GM12801 (cell line): Measurements from ENCODE around the gene BSND.

ENCODE experiments used
- CTCF ChIP-seq: IDR thresholded peaks from one replicate; pipeline ENCODE4 v1.5.1; 2011; ENCODE audit warnings: control low read depth; ENCODE audit not compliant: insufficient read length; ENCODE audit errors: extremely low read depth

The BSND gene

GRCh38 chr1:55002686-55003085, 4.0 kb downstream of the BSND start:
- TF ChIP-seq CTCF, result no peak

DNA sequence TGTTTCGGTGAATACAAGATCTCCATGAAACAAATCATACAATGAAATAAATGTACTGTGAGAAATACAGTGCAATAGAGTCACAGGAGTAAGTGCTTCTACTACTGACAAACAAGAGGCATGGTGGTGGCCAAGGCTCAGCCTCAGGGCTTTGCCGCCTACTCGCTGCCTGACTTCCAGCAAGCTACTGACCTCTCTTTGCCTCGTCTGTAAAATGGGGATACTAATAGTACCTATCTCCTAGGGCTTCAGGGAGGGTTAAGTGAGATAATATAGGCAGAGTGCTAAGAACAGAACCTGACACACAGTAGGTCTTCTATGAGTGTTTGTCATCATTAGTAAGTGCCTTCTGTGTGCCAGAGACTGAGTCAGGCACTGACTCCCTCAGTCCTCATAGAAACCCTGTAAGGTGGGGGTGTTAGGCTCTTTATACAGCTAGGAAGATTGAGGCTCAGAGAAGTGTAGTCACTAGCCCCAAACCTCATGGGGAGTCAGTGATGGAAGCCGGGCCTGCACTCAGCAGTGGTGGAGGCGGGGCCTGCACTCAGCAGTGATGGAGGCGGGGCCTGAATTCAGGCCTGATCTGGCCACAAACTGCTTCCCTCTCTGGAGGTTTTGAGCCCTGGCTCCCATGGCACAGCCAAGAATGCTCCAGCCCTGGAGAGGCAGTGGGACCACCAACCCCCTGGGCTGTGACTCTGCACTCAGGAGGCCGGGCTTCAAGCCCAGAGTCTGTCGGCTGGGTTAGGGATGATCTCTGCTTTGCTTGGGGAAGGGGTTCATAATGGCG, 6.8 kb downstream of the BSND start:
- no peak for TF ChIP-seq CTCF

DNA sequence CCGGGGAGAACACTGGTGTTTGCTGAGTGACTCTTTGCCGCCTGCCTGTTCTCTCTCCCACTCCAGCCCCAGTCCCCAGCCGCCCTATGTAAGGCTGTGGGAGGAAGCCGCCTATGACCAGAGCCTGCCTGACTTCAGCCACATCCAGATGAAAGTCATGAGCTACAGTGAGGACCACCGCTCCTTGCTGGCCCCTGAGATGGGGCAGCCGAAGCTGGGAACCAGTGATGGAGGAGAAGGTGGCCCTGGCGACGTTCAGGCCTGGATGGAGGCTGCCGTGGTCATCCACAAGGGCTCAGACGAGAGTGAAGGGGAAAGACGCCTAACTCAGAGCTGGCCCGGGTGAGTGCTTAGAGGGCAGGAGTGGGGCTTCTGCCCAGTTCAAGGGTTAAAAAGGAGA, 8.2 kb downstream of the BSND start:
- TF ChIP-seq CTCF, result no peak

DNA sequence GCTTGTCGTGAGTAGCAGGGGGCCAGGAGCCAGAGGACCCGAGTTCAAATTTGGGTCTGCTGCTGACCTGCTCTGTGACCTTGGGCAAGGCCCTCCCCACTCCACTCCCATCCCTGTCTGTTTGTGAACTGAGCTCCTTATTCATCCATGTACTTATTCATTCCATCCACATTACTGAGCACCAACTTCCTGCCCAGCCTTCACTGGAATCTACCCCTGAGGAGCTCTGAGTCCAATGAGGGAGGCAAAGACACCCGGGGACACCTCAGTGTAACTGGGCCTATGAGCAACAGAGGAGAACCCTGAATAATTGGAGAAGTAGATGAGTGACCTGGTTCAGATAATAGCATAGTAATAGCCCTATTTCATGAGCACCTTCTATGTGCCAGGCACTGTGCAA, 8.9 kb downstream of the BSND start:
- no peak for TF ChIP-seq CTCF

- TF ChIP-seq CTCF, result no peak
These were observed 11.6 kb downstream of the BSND start for GRCh38 chr1:55010194-55010886.

DNA sequence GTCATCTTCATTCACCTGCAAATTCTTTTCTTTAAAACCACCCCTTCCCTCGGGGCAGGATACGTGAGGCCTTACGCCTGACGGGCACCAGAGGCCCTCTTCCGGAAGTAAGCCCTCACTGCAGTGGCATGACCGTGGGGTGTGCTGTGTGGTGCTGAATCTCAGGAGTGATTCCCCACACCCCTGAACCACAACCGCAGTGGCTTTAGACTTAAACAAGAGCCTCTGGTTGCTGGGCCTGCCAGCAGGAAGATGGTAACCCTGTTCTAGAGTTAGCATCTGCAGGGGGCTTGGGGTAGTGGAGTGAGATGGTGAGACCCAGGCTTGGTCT, 12.1 kb downstream of the BSND start:
- no peak for TF ChIP-seq CTCF

DNA sequence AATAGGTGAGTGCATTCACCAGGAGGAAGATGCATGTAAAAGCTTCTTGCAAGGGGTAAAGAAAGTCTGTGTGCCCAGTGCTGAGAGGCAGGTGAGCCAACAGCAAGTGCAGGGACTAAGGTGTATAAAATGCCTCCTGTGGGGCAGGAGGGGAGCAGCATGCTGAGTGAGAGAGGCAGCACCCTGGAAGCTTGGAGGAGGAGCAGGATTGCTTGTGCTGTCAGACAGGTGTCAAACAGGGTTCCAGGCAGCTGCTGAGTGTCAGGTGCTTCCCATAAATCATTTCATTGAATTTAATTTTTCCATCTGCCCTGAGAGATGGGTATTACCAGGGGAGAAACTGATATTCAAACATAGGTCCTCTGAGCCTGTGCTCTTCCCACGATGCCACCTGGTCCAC, 13.9 kb downstream of the BSND start:
- no peak for TF ChIP-seq CTCF
